Activated naive CD8-positive, alpha-beta T cell (primary cell): Measurements from ENCODE around the gene TMEM95.

Experiments
- H3K27ac Mint-ChIP-seq: one replicate; pipeline ENCODE4 v1.8.0; 2021; ENCODE audit warnings: mixed read lengths
- H3K27me3 Mint-ChIP-seq: one replicate; pipeline ENCODE4 v1.8.0; 2021; ENCODE audit warnings: mixed read lengths
- H3K36me3 Mint-ChIP-seq: one replicate; pipeline ENCODE4 v1.8.0; 2021; ENCODE audit warnings: mixed read lengths
- H3K4me1 Mint-ChIP-seq: one replicate; pipeline ENCODE4 v1.8.0; 2021; ENCODE audit warnings: low read depth, mixed read lengths
- H3K4me3 Mint-ChIP-seq: one replicate; pipeline ENCODE4 v1.8.0; 2021; ENCODE audit warnings: mild to moderate bottlenecking, mixed read lengths
- H3K9me3 Mint-ChIP-seq: one replicate; pipeline ENCODE4 v1.8.0; 2021; ENCODE audit warnings: low read depth, mixed read lengths

The TMEM95 gene

DNA sequence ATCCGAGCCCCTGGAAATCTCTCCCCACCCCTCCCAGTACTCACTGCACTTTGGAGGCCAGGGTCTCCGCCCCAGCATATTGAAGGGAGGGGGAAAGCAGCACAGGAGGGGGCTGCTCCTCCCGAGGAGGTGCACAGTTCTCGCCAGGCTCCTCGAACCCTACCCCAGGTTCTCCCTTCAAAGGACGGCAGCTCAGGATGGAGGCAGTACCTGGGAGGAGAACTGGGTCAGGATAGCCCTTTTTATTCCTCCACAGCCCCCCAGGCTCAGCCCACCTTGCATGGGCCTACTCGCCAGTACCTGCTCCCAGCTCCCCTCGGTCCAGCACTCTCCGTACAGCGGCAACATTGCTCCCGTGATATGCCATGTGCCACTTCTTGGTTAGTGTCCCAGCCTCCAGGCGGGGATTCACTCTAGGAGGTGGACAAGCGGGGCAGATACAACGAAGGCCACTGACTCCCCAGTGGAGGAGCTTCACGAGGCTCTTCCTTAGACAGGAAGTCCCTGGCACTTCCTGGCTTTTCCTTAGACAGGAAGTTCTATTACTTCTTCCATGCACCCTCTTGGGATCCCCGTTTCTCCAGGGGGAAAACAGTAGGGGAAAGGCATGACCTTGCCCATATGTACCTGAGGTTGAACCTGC, 37.7 kb upstream of the TMEM95 start:
- no peak overlapping the region for H3K4me3 Mint-ChIP-seq
- no peak overlapping the region for H3K27ac Mint-ChIP-seq
- no peaks in the 10 kb centered on the region for H3K9me3 Mint-ChIP-seq
- H3K4me1 Mint-ChIP-seq: peaks cover 27% of the 10 kb centered on the region
- no peaks in the 10 kb centered on the region for H3K27me3 Mint-ChIP-seq
- H3K36me3 Mint-ChIP-seq: peaks cover 4% of the 10 kb centered on the region

GRCh38 chr17:7318121-7318860, 36.7 kb upstream of the TMEM95 start:
- Mint-ChIP-seq H3K4me3 (no peak overlapping the region), H3K27ac (peak overlapping the region; percentile 46), H3K36me3 (peaks cover 2% of the 10 kb centered on the region), H3K9me3 (no peaks in the 10 kb centered on the region), H3K4me1 (peaks cover 17% of the 10 kb centered on the region), H3K27me3 (no peaks in the 10 kb centered on the region)

DNA sequence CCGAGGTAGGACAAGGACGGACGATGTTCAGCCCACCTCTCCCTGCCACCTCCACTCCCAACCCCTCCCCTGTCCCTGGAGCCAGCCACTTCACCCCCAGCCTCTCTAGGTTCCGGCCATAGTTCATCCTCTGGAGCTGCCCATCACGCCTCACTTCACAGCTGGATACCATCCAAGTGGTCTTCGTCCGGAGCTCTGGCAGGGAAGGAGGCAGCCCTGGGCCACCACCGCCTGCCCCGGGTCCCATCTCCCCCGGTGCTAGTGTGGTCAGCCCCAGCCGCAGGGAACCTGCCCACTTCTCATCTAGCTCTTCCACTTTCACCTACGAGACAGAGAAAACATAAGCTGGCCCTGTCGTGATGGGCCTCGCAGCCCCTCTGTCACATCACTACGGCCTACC, 33.5 kb upstream of the TMEM95 start:
- peaks cover 5% of the 10 kb centered on the region for H3K4me1 Mint-ChIP-seq
- H3K9me3 Mint-ChIP-seq: no peaks in the 10 kb centered on the region
- no peak overlapping the region for H3K4me3 Mint-ChIP-seq
- no peak overlapping the region for H3K27ac Mint-ChIP-seq
- H3K36me3 Mint-ChIP-seq: peaks cover 2% of the 10 kb centered on the region
- H3K27me3 Mint-ChIP-seq: no peaks in the 10 kb centered on the region

- Mint-ChIP-seq H3K27ac (no peak overlapping the region), H3K4me3 (no peak overlapping the region), H3K9me3 (no peaks in the 10 kb centered on the region), H3K36me3 (peaks cover 2% of the 10 kb centered on the region), H3K27me3 (no peaks in the 10 kb centered on the region), H3K4me1 (peaks cover 7% of the 10 kb centered on the region)
Observed at GRCh38 chr17:7322520-7323194, 32.3 kb upstream of the TMEM95 start.

DNA sequence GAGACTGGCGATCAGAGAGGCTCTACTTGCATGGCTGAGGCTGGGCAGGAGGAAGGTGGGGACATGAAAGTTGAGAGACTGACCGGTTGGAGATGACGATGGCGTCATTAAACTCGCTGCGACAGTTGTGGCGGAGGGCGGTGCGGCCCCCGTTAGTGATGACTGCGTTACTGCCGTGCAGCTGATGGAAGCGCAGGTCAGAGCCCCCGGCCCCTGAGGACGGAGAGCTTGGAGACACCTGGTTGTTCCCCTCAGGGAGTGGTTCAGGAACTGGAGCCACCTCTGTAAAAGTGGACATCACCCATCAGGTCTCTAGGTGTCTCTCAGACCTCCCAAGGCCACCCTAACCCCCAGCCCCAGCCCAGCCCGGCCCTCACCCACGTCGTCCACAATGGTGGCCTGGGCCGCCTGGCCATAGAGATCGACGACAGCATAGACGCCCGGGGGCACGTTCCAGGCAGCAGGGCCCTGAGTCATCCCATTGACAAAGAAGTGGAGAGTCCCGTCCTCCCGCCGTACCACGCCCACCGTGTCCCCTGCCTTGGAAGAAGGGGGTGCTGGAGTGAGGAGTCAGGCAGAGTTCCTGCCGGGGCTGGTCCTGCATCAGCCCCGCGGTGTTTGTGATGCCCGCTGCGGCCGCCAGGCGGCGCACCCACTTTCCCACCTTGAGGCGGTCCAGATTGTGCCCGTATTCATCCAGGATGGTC, 31.1 kb upstream of the TMEM95 start:
- Mint-ChIP-seq H3K36me3 (peaks cover 4% of the 10 kb centered on the region), H3K9me3 (no peaks in the 10 kb centered on the region), H3K4me3 (no peak overlapping the region), H3K4me1 (peaks cover 19% of the 10 kb centered on the region), H3K27ac (no peak overlapping the region), H3K27me3 (no peaks in the 10 kb centered on the region)

- H3K9me3 Mint-ChIP-seq: no peaks in the 10 kb centered on the region
- peaks cover 19% of the 10 kb centered on the region for H3K4me1 Mint-ChIP-seq
- no peak overlapping the region for H3K27ac Mint-ChIP-seq
- H3K27me3 Mint-ChIP-seq: no peaks in the 10 kb centered on the region
- no peak overlapping the region for H3K4me3 Mint-ChIP-seq
- H3K36me3 Mint-ChIP-seq: peaks cover 4% of the 10 kb centered on the region
Observed at GRCh38 chr17:7324438-7324779, 30.5 kb upstream of the TMEM95 start.

DNA sequence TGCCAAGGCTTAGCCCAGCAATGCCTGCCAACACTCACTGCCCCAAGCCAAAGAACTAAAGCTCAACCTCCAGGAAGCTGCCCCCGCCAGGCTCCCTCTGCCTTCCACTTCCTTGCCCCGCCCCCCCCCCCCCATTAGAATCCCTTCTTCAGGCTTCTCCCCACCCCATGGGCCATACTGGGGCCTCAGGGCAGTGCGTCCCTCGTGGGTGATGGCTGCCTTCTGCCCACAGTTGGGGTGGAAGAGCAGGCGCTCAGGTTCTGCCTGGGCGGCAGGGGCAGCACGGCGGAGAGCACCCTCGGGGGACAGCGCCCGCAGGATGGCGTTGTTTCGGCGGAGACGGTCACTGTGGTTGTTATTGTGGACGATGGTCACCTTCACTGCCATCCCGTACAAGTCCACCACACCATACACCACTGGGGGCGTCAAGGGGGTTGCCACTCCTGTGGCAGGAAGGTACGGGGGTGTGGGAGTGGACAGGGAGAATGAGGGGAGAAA, 29.9 kb upstream of the TMEM95 start:
- Mint-ChIP-seq H3K4me1 (peaks cover 25% of the 10 kb centered on the region), H3K27ac (no peak overlapping the region), H3K9me3 (no peaks in the 10 kb centered on the region), H3K36me3 (peaks cover 4% of the 10 kb centered on the region), H3K4me3 (no peak overlapping the region), H3K27me3 (no peaks in the 10 kb centered on the region)

GRCh38 chr17:7326186-7326585, 28.8 kb upstream of the TMEM95 start:
- Mint-ChIP-seq H3K4me1 (peaks cover 31% of the 10 kb centered on the region), H3K9me3 (no peaks in the 10 kb centered on the region), H3K36me3 (peaks cover 4% of the 10 kb centered on the region), H3K27me3 (no peaks in the 10 kb centered on the region), H3K4me3 (no peak overlapping the region), H3K27ac (no peak overlapping the region)

DNA sequence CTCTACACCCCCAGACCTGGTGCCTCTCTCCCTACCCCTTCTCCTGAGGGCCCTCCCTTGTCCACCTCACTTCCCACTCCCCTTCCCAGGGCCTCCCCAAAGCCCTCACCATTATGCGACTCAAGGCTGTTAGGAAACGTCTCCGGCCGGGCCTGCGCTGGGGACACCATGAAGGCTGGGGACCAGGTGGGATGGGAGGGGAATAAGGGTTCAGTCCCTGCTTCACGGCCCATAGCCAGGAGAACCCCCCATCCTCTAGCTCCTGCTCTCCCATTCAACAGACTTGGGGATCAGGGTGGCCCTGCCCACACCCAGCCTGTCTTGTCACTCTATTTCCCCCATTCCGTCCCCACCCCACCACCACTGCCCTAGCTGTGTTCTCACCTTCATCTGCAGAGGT, 27.9 kb upstream of the TMEM95 start:
- Mint-ChIP-seq H3K4me3 (no peak overlapping the region), H3K36me3 (peaks cover 2% of the 10 kb centered on the region), H3K9me3 (no peaks in the 10 kb centered on the region), H3K4me1 (peaks cover 31% of the 10 kb centered on the region), H3K27ac (no peak overlapping the region), H3K27me3 (no peaks in the 10 kb centered on the region)

GRCh38 chr17:7327501-7327900, 27.5 kb upstream of the TMEM95 start:
- Mint-ChIP-seq H3K27ac (peak overlapping the region; percentile 68), H3K9me3 (no peaks in the 10 kb centered on the region), H3K4me3 (peak overlapping the region; percentile 35), H3K4me1 (peaks cover 35% of the 10 kb centered on the region), H3K36me3 (peaks cover 2% of the 10 kb centered on the region), H3K27me3 (no peaks in the 10 kb centered on the region)

DNA sequence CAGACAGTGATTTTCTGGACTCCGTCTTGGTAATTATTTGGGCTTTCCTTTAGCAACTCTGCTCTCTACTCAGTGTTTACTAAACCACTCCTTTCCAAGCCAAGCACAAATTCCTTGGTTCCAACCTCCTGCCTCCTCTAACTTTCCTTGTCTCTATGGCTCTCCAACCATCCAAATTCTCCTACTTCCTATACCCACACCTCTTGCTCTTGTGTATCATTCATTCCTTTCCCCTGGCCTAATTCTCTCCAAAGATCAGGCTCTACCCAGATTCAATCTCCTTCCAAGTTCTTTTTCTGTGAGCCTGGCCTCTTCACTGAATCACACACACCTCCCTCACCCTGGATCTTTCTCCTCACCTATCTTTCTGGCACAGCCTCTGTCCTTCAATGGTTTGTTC, 26.9 kb upstream of the TMEM95 start:
- H3K27ac Mint-ChIP-seq: peak overlapping the region; percentile 93
- H3K36me3 Mint-ChIP-seq: peaks cover 2% of the 10 kb centered on the region
- no peaks in the 10 kb centered on the region for H3K27me3 Mint-ChIP-seq
- H3K9me3 Mint-ChIP-seq: no peaks in the 10 kb centered on the region
- peak overlapping the region; percentile 90 for H3K4me3 Mint-ChIP-seq
- peaks cover 39% of the 10 kb centered on the region for H3K4me1 Mint-ChIP-seq

DNA sequence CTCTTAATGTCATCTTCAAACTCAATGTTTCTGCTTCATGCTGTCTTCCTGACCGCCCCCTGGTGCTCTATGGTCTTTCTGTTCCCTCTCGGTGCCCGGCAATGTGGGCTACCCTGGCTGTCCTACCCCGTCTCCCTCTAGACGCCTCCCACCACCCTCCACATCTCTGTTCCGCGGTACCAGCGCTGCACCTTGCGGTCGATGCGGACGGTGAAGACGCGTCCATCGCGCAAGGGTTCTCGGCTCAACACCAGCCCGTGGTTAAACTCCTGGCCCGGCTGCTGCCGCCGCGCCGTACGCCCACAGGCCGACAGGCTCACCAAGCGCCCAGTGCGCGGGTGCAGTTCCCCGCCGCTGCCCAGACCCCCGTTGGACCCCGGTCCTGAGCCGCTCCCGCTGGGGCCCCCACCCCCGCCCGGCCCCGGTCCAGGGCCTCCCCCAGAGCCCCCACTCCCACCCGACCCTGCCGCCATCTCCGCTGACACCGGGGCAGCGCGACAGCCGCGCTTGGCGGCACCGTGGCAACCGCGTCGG, 26.0 kb upstream of the TMEM95 start, which contains the start of gene NEURL4:
NEURL4 (minus strand) TSS at position 496 of the 534 bp plus-strand sequence; CDS start at position 473, 23 bp downstream.
- peak within 1 kb of the TSS; percentile 94 for H3K4me3 Mint-ChIP-seq
- H3K27ac Mint-ChIP-seq: peak within 1 kb of the TSS; percentile 96
- no peaks in the 10 kb centered on the region for H3K27me3 Mint-ChIP-seq
- H3K9me3 Mint-ChIP-seq: no peaks in the 10 kb centered on the region
- peaks cover 2% of the 10 kb centered on the region for H3K36me3 Mint-ChIP-seq
- peaks cover 44% of the 10 kb centered on the region for H3K4me1 Mint-ChIP-seq

- peaks cover 42% of the 10 kb centered on the region for H3K4me1 Mint-ChIP-seq
- H3K9me3 Mint-ChIP-seq: no peaks in the 10 kb centered on the region
- peak overlapping the region; percentile 94 for H3K4me3 Mint-ChIP-seq
- peak overlapping the region; percentile 96 for H3K27ac Mint-ChIP-seq
- H3K36me3 Mint-ChIP-seq: peaks cover 2% of the 10 kb centered on the region
- H3K27me3 Mint-ChIP-seq: no peaks in the 10 kb centered on the region
Observed at GRCh38 chr17:7329374-7329996, 25.5 kb upstream of the TMEM95 start.

DNA sequence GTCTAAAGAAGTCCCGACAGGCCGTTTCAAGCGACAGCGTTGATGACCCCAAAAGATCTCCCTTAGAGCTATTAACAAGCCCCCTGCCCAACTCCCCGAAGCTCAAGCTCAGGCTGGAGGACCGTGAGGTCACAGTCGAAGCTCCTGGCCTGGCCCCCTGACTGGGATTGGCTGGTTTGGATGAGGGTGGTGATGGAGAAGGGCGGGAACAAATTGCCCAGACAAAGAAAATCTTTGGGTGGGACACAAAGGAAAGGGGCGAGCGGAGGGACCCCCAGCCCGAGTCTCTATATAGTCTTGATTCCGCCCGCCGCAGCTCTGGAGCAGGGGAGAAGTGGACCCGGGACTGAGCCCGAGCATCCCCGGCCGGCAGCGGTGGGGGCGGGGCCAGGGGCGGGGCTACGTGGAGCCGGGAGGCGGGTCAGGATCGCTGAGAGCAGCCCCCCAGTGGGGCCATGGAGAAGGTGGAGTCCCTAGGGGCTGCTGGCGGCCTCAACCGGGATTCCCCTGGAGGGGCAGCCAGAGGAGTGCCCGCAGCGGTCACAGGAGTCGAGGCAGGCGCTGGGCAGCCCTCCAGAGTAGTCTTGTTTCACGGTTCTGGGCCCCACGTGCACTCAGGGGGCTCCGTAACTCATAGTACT, 24.8 kb upstream of the TMEM95 start:
- Mint-ChIP-seq H3K4me1 (peaks cover 48% of the 10 kb centered on the region), H3K9me3 (no peaks in the 10 kb centered on the region), H3K36me3 (peaks cover 2% of the 10 kb centered on the region), H3K27me3 (no peaks in the 10 kb centered on the region), H3K27ac (peak overlapping the region; percentile 96), H3K4me3 (peak overlapping the region; percentile 94)
